HG03439 (cell line): ENCODE measurements around the gene GLDC.
"Not testable (repeated sequence)": the region's sequence is repeated elsewhere in the genome, so short reads cannot be mapped to it uniquely, and the experiment has no call there.

Experiments used
- ATAC-seq: cut with Tn5 transposase; IDR thresholded peaks from one replicate; pipeline ENCODE4 v1.9.1; 2021; ENCODE audit warnings: mild to moderate bottlenecking, moderate library complexity; ENCODE audit not compliant: unreplicated experiment

Gene GLDC

DNA sequence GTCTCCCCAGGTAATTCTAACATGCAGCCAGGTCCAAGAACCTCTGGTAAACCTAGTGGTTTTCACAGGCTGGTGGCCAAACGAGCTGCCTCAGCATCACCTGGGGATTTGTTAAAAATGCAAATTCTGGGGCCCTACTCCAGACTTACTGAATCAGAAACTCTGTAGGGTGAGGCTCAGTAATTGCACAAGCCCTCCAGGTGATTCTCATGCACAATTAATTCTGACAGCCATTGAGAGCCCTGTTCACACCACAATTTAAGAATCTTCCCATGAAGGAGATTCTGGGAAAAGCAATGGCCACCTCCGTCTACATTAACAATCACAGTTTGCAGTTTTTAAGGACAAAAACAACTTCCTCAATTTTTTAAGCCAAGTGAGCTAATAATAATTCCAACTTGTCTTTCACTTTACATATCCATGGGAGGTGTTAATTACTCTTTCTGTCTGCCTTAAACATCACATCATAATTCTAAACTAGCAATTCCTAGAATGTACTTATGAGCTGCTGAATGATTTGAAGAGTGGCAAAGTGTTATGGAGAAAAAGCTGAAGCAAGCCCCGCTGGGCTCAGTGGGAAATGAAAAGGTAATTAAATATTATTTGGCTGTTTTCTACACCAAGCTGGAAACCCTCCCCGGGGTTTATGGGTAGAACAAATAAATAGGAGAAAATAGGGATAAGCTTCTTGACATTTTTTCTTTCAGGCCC lies 70.0 kb downstream of the GLDC start:
- peak; percentile 93 for ATAC-seq

DNA sequence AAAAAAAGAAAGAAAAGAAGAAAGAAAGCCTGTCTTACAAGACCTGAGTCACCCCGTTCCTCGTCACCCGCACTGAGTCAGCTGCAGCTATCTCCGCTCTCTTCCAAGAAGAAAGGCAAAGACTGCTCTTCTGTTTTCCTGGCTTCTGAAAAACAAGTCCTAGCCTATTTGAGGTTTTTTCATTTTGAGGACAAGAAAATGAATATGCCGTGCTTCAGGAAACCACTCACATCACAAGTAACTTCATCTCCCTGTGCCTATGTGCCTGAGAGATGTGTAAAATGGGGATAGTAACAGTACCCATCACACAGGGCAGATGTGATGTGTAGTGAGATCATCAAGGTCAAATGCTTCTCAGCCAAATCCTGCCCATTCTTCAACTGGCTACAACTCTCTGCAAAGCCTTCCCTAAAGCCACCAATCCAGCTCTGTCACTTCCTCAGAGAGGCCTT lies 78.4 kb downstream of the GLDC start:
- no peak for ATAC-seq

DNA sequence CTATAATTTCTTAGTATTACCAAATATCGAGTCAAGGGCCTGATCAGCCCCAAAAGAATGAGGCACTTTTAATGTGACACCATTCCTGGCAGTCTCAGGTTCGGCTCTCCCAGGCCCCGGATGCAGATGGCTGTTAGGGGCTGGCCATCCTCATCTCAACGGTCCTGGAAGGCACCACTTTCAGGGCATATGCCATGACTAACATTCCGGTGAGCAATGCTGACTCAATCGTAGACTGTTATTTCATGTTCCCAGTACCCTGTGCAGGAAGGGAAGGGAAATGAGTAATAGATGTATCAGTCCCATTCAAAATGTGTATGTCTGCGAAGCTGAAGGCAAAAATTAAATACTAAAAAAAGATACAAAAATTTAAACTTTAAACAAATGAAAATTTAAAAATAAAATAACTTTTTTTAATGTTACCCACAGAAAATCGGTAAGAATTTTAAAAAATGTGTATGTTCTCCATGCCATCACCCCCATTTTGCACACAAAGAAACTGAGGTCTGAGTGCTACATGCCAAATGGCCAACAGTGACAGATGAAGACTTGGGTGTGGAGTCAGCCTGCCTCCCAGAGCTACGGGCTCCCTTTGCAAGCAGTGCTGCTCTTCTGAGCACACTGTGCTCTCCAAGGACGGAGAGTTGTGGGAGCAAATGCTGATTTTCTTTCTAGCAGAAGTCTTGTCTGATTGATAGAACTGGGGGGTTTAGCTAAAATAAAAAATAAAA lies 79.0 kb downstream of the GLDC start:
- peak; percentile 60 for ATAC-seq

DNA sequence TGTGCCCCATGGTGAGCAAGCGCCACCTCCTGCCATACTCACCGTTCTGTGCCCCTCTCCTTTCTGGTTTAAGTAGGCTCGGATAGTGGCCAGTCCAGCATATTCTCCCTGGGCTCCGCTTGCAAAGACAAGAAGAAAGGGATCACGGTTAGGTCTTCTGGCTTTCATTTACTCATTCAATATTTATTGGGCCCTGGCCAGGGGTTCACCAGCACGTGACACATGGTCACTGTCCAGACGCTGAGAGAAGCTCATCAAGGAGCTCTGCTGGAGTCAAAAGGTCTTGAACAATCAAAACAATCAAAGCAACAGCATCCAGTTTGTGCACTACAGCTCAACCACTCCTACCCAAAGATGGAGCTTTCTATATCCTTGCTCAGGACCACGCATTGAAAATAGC lies 80.2 kb downstream of the GLDC start:
- ATAC-seq: no peak

- ATAC-seq: no peak
Measured at GRCh38 chr9:6564868-6565267, 80.7 kb downstream of the GLDC start.

GRCh38 chr9:6564360-6564759 lies 81.2 kb downstream of the GLDC start:
- no peak for ATAC-seq

- ATAC-seq: no peak
Measured at GRCh38 chr9:6562871-6563430, 82.6 kb downstream of the GLDC start.

- ATAC-seq: no peak
Measured at GRCh38 chr9:6562201-6562600, 83.3 kb downstream of the GLDC start.

DNA sequence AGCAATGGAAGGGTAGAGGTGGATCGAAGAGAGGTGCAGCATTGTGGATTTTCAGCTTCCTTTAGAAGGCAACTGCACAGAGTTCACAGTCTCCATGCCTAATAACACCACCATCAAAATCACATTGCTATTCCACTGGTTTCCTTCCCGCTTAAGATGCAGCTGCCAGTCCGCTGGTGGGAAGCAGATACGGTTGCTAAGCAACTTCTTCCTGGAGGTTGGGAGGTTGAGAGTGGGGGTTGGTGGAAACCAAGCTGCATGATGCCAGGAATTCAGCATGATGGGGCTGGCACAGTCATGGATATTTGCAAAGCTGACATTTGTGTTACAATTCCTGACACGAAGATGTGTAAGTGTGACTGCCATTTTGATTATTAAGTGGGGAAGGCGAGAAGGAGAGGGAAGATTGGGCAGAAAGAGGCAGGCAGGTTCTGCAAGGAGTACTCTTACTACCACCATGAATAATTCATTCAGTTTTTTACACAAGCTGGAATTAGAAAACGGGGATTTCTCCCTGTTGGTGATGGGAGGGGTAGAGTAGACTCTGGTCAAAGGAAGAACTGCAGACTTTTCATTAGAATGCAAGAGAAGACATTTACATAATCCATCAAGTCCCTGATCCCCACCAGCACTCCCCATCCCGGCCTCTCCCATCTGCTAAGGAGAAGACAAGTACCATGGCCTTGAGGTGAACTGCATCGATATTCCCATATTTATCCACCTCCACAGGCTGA lies 87.5 kb downstream of the GLDC start:
- no peak for ATAC-seq

DNA sequence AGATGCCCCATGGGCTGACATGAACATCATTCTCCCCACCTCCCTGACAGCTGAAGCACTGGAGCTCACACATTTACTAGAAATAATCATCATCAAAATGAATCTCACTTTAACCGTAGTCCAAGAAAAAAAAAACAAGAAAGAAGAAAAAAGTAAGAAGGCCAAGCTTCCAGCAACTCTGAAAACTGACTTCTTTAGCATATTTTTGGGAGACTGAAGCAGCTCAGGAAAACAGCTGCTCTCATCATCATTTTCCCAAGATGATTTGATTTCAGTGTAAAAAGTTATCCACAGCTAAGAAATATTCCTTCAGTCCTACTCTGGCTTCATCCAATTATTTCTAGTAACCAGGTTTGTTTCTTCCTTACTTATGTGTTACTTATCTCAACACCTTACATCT lies 91.7 kb downstream of the GLDC start:
- no peak for ATAC-seq

DNA sequence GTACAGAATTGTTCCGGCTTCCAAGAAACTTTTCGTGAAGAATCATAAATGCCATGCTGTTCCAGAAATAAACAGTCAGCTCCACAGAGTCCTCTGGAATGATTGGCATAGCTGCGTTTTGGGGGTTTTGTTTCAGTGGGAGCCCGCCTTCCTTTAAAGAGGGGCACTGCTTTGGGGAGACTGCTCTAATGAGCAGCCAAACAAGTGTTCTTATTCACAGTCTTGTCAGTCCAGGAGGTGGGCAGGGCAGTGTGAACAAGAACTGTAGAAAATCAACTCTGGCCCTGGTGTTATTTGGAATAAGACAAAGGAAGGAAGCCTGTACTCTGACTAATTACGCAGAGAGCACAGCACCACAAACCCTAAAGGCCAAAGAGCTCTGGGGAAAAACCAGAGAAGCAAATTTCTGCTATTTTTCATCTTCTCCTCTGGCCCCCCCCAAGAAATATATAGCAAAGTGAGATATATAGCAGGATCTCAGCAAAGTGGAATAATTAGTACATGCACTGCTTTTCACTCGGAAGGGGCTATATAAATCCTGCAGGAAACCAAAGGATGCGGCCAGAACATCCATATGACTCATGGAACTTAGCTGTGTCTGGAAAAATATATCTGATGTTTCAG lies 92.9 kb downstream of the GLDC start:
- no peak for ATAC-seq

- no peak for ATAC-seq
Measured at GRCh38 chr9:6552033-6552432, 93.5 kb downstream of the GLDC start.

- no peak for ATAC-seq
Measured at GRCh38 chr9:6551136-6551535, 94.4 kb downstream of the GLDC start.

DNA sequence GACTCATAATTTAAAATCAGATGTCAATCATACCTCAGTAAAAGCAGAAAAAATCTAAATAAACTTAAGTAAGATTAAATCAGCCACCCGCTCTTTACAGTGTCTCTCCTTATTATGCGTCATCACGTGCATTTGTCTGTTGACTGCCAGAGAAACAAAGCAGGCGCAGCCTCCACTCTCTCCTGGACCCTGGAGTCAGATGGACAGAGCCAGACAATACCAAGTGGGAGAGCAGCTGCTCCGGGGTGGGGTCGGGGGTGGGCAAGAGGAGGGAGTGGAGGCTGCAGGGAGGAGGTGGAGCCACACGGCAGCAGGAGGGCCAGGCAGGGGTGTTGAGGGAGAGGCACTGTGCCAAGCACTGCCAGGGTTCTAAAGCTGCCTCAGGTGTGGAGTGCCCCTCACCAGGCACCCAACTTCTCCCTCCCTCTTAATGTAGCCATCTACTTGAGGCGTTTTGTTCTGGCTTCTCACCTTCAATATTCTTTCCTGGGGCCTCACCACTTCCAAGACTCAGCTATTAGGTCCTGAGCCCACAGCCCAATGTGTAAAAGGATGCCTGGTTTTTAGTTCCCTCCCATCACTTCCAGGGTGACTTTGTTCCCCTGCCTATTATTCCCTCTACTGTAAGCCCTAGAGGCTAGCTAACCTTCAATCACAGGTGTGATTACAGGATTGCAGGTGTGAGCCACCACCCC lies 96.3 kb downstream of the GLDC start:
- ATAC-seq: no peak

DNA sequence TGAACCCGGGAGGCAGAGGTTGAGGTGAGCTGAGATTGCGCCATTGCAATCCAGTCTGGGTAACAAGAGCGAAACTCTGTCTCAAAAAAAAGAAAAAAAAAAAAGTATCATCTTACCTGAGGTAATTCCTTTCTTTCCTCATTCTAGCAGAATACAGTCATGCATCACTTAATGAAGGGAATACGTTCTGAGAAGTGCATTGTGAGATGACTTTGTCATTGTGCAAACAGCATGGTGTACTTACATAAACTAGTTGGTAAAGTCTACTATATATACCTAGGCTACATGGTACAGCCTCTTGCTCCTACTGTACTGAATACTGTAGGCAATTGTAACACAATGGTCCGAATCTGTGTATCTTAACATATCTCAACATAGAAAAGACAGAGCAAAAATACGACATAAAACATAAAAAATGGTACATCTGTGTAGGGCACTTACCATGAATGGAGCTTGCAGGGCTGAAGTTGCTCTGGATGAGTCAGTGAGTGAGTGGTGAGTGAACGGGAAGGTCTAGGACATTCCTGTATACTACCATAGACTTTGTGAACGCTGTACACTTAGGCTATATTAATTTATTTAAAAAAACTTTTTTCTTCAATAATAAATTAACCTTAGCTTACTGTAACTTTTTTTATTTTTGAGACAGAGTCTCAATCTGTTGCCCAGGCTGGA lies 100.4 kb downstream of the GLDC start:
- ATAC-seq: no peak

DNA sequence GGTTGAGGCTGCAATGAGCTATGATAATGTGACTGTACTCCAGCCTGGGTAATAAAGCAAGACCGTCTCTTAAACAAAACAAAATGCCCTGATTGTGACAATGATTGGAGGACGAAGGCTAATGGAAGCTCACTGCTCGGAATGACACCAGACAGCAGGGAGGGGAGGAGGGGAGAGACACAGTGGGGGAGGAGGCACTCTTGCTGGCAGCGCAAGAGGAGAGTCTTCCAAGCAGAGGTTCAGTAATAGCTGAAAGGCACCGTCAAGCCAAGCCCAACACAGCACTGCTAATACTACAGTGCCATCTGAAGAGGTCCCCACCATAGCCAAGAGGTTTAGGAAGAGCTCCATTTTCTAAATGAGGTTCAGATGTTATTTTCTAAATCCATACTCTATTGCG lies 102.3 kb downstream of the GLDC start:
- no peak for ATAC-seq

DNA sequence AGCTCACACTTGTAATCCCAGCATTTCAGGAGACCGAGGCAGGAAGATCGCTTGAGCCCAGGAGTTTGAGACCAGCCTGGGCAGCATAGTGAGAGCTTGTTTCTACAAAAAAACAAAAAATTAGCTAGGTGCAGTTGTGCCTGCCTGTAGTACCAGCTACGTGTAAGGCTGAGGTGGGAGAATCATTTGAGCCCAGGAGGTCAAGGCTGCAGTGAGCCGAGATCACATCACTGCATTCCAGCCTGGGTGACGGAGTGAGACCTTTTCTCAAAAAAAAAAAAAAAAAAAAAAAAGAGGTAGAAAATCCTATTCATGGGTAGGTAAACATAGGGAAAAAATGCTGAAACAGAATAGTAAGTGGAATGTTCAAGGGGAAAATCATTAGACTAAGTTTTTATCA lies 102.9 kb downstream of the GLDC start:
- ATAC-seq: not testable (repeated sequence)

GRCh38 chr9:6538666-6539071 lies 106.9 kb downstream of the GLDC start:
- ATAC-seq: no peak

DNA sequence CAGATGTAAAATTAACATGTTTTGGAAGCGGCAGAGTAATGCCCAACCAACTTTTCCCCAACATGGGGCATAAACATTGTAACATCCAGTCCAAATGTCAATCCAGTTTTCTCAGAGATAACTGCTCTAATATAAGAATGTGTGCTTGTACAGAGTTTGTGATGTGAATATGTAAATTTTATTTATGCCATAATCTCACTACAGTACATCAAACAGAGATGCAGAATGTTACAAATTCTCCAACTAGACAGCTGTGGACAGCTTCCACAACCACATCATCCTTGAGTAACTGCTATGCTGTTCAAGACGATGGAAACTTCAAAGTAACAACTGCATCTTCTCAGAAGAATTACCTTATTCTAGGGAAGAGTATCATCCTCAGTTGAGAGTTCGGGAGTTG lies 109.9 kb downstream of the GLDC start:
- no peak for ATAC-seq
